ENCODE results near the gene GABBR2. TPM values are rescaled to one million over a fixed set of nuclear protein-coding genes. Genes with fewer than 3 reads are reported as not detected.

Gene GABBR2
- total RNA-seq, 4 donors from 2014 or later, result 2.4 to 13.6 (median 10.0) TPM

GRCh38 chr9:98611319-98611718 is 97.4 kb downstream of the GABBR2 start:
- TF ChIP-seq CTCF (IDR thresholded peaks at IDR 0.05) (no peak), POLR2A (IDR thresholded peaks at IDR 0.05) (no peak)
- no peaks in the 10 kb centered on the region for H3K36me3 ChIP-seq
- H3K27ac ChIP-seq, result peak overlapping the region; percentile 53 to 78 (median 75)
- H3K4me3 ChIP-seq (replicated peaks in 1 of 3), result no peak overlapping the region
- no peaks in the 10 kb centered on the region for H3K27me3 ChIP-seq
- whole genome bisulfite sequencing, 2 donors, result 77 to 80% methylated on average over 2 of the region's 2 CpGs
- H3K9me3 ChIP-seq, result no peaks in the 10 kb centered on the region
- intact Hi-C loops (cut with DNase I), result no loop called here
- DNase-seq, result no peak
- peaks cover 16 to 31% of the 10 kb centered on the region in 2 donors for H3K4me1 ChIP-seq

- DNase-seq, result peak; percentile 78 to 79
- Histone ChIP-seq H3K27ac (peak overlapping the region; percentile 53 to 78 (median 75)), H3K27me3 (no peaks in the 10 kb centered on the region), H3K4me3 (replicated peaks in 1 of 3) (no peak overlapping the region), H3K4me1 (peaks cover 16 to 31% of the 10 kb centered on the region in 2 donors), H3K36me3 (no peaks in the 10 kb centered on the region), H3K9me3 (no peaks in the 10 kb centered on the region)
- intact Hi-C loops (cut with DNase I), result no loop called here
- no peak for TF ChIP-seq POLR2A (IDR thresholded peaks at IDR 0.05)
- TF ChIP-seq CTCF (IDR thresholded peaks at IDR 0.05), result no peak
- 22 to 25% methylated on average over 5 of the region's 5 CpGs for WGBS, 2 donors
Observed at GRCh38 chr9:98610711-98611110, 98.0 kb downstream of the GABBR2 start.

GRCh38 chr9:98610211-98610610 is 98.5 kb downstream of the GABBR2 start:
- Histone ChIP-seq H3K4me1 (peaks cover 16 to 31% of the 10 kb centered on the region in 2 donors), H3K4me3 (replicated peaks in 1 of 3) (no peak overlapping the region), H3K27ac (peak overlapping the region; percentile 53 to 78 (median 75)), H3K27me3 (no peaks in the 10 kb centered on the region), H3K36me3 (no peaks in the 10 kb centered on the region), H3K9me3 (no peaks in the 10 kb centered on the region)
- WGBS, 2 donors, result 74 to 79% methylated on average over 2 of the region's 2 CpGs
- intact Hi-C loops (cut with DNase I), result no loop called here
- DNase-seq, result peak; percentile 24 to 48
- no peak for TF ChIP-seq CTCF (IDR thresholded peaks at IDR 0.05)
- TF ChIP-seq POLR2A (IDR thresholded peaks at IDR 0.05), result peak in 1 of 2 donors; percentile 34

- TF ChIP-seq POLR2A (IDR thresholded peaks at IDR 0.05) (no peak), CTCF (IDR thresholded peaks at IDR 0.05) (no peak)
- Histone ChIP-seq H3K9me3 (no peaks in the 10 kb centered on the region), H3K36me3 (no peaks in the 10 kb centered on the region), H3K27ac (peak overlapping the region; percentile 53 to 78 (median 75)), H3K4me1 (peaks cover 16 to 31% of the 10 kb centered on the region in 2 donors), H3K27me3 (no peaks in the 10 kb centered on the region), H3K4me3 (replicated peaks in 1 of 3) (no peak overlapping the region)
- peak; percentile 55 to 60 for DNase-seq
- intact Hi-C loops (cut with DNase I), result no loop called here
- 23 to 49% methylated on average over 5 to 6 of the region's 6 CpGs for WGBS, 2 donors
Observed at GRCh38 chr9:98609646-98610045, 99.1 kb downstream of the GABBR2 start.

- TF ChIP-seq POLR2A (IDR thresholded peaks at IDR 0.05) (no peak), CTCF (IDR thresholded peaks at IDR 0.05) (no peak)
- no peaks in the 10 kb centered on the region for H3K9me3 ChIP-seq
- H3K36me3 ChIP-seq, result no peaks in the 10 kb centered on the region
- DNase-seq, result no peak
- H3K27me3 ChIP-seq, result no peaks in the 10 kb centered on the region
- WGBS, 2 donors, result 77 to 78% methylated on average over 7 of the region's 7 CpGs
- no peak overlapping the region for H3K27ac ChIP-seq
- peaks cover 30 to 49% of the 10 kb centered on the region in 2 donors for H3K4me1 ChIP-seq
- H3K4me3 ChIP-seq (replicated peaks in 1 of 3), result no peak overlapping the region
- intact Hi-C loops (cut with DNase I), result no loop called here
Observed at GRCh38 chr9:98607787-98608186, 100.9 kb downstream of the GABBR2 start.
